K562 (cell line): Measurements from ENCODE around the gene SCFD1. TPM values are rescaled to one million over a fixed set of nuclear protein-coding genes. Genes with fewer than 3 reads are reported as not detected.

Experiments
- ATAC-seq: fragments of 200-7000 bp; cut with Tn5 transposase; 3 replicates; pipeline ENCODE4 v1.9.1; 2020; ENCODE audit warnings: moderate library complexity
- BruUV-seq: library from RNA; stranded (reverse); fragments of 400-500 nt; replicated peaks from 2 replicates; lab custom pipeline; 2021; lab: Mats Ljungman, UMichigan
- CTCF ChIA-PET: fragments of 300-600 bp; formaldehyde crosslinking; extraction: SDS; loops from one replicate; lab custom pipeline; 2021; ENCODE audit warnings: low intra/inter-chr PET ratio; lab: Yijun Ruan, JAX
- POLR2A ChIA-PET: fragments of 300-600, 350-650 bp; sonication (Branson Sonifier 250); formaldehyde crosslinking; extraction: SDS; loops from one replicate; lab custom pipeline; 2021; ENCODE audit warnings: antibody characterized with exemption, inconsistent platforms; lab: Yijun Ruan, JAX
- DNase-seq, 4 experiments: peaks; one replicate each; pipeline versions ENCODE4 v3.0.0 to v3.0.0-alpha.2; 2011 to 2018; ENCODE audit warnings: low spot score in 3 of 4, mixed read lengths in 3 of 4; ENCODE audit errors: extremely low read depth in 1 of 4
- FAIRE-seq: peaks from 2 replicates; lab custom pipeline; 2011; peaks lifted over from hg19 to GRCh38; lab: Jason Lieb, UNC
- H2AFZ ChIP-seq: 2 replicates; pipeline ENCODE4 v1.6.0; 2011; ENCODE audit warnings: low read depth, low read length, control low read depth, inconsistent platforms
- H3K27ac ChIP-seq: fragments of 200-600 bp; 3 replicates; pipeline ENCODE4 v1.8.0; 2011; ENCODE audit warnings: low read depth, mild to moderate bottlenecking, control low read depth, inconsistent platforms, low read length, moderate library complexity, mixed read lengths; ENCODE audit errors: extremely low read depth
- H3K27me3 ChIP-seq, 2 experiments: fragments of 300-600 bp in 1 of 2; 2 replicates in 1 of 2; 3 replicates in 1 of 2; pipeline versions ENCODE4 v1.6.0 to v1.8.0; 2011; ENCODE audit warnings: inconsistent platforms in 2 of 2, low read length in 2 of 2, mild to moderate bottlenecking in 1 of 2, mixed read lengths in 1 of 2, moderate library complexity in 1 of 2; ENCODE audit not compliant: control insufficient read depth in 2 of 2, insufficient read depth in 2 of 2
- H3K36me3 ChIP-seq: fragments of 300-600 bp; 3 replicates; pipeline ENCODE4 v1.8.0; 2011; ENCODE audit warnings: mild to moderate bottlenecking, low read length, inconsistent platforms; ENCODE audit not compliant: control insufficient read depth, insufficient read depth
- H3K4me1 ChIP-seq, 2 experiments: fragments of 200-600 bp in 1 of 2; replicated peaks in 1 of 2; 2 replicates in 1 of 2; 3 replicates in 1 of 2; pipeline versions ENCODE4 v1.5.1 to v1.8.0; 2011; ENCODE audit warnings: inconsistent platforms in 2 of 2, low read length in 2 of 2, mild to moderate bottlenecking in 1 of 2, mixed read lengths in 1 of 2, moderate library complexity in 1 of 2; ENCODE audit not compliant: control insufficient read depth in 2 of 2, insufficient read depth in 2 of 2
- H3K4me2 ChIP-seq: 2 replicates; pipeline ENCODE4 v1.6.1; 2011; ENCODE audit warnings: low read length, control low read depth, inconsistent platforms, mixed read lengths; ENCODE audit not compliant: insufficient read depth
- H3K4me3 ChIP-seq: fragments of 200-600 bp; sonication (generic), shearing (Covaris generic); 2 replicates; pipeline ENCODE4 v1.5.1; 2016; ENCODE audit warnings: control low read depth, inconsistent platforms
- H3K79me2 ChIP-seq: fragments of 200-600 bp; 3 replicates; pipeline ENCODE4 v1.8.0; 2011; ENCODE audit warnings: low read length, inconsistent platforms; ENCODE audit not compliant: control insufficient read depth, insufficient read depth
- H3K9ac ChIP-seq, 2 experiments: 2 replicates each; pipeline versions ENCODE4 v1.6.0 to v1.6.1; 2011; ENCODE audit warnings: low read depth in 2 of 2, low read length in 2 of 2, control low read depth in 1 of 2, inconsistent platforms in 1 of 2, mild to moderate bottlenecking in 1 of 2, mixed read lengths in 1 of 2; ENCODE audit not compliant: insufficient read depth in 1 of 2
- H3K9me1 ChIP-seq: one replicate; pipeline ENCODE4 v1.6.0; 2011; ENCODE audit warnings: inconsistent platforms, mild to moderate bottlenecking, low read length, moderate library complexity; ENCODE audit not compliant: control insufficient read depth, insufficient read depth
- H3K9me3 ChIP-seq: replicated peaks from 2 replicates; pipeline ENCODE4 v1.5.1; 2011; ENCODE audit warnings: low read depth, low read length, inconsistent platforms; ENCODE audit not compliant: control insufficient read depth, insufficient read depth
- H4K20me1 ChIP-seq: replicated peaks from 2 replicates; pipeline ENCODE4 v1.6.1; 2011; ENCODE audit warnings: low read length, inconsistent platforms, mixed read lengths; ENCODE audit not compliant: control insufficient read depth, insufficient read depth
- ELF1 ChIP-seq: fragments of 200-800 bp; sonication (Bioruptor generic); IDR thresholded peaks from 2 replicates; pipeline ENCODE4 v1.6.1; 2016; ENCODE audit warnings: missing genetic modification characterization, missing compliant biosample characterization
- JUNB ChIP-seq: fragments of 450-650 bp; formaldehyde crosslinking; conservative IDR thresholded peaks from 2 replicates; pipeline ENCODE4 v1.4.0; 2020; ENCODE audit warnings: mild to moderate bottlenecking
- MAFF ChIP-seq: IDR thresholded peaks from 2 replicates; pipeline ENCODE4 v1.6.1; 2012; ENCODE audit warnings: low read length, improper control_type of control experiment
- MBD2 ChIP-seq: sonication (generic); IDR thresholded peaks from 2 replicates; pipeline ENCODE4 v1.6.1; 2016; ENCODE audit warnings: low read depth, borderline replicate concordance
- RAD21 ChIP-seq, 2 experiments: fragments of 250-450 bp in 1 of 2; fragments of 450-650 bp in 1 of 2; sonication (Bioruptor Pico) in 1 of 2; formaldehyde crosslinking in 1 of 2; IDR thresholded peaks in 1 of 2; conservative IDR thresholded peaks in 1 of 2; 2 replicates each; pipeline versions ENCODE4 v1.4.0 to v1.8.0; 2020 to 2022; ENCODE audit warnings: mild to moderate bottlenecking in 2 of 2, moderate library complexity in 1 of 2
- WGBS: fragments of 100-300 bp; shearing (Covaris generic); methylation state at CpG from one replicate; pipeline ENCODE4 v1.1.6; 2016; ENCODE audit warnings: low coverage, mixed read lengths; ENCODE audit not compliant: insufficient coverage; ENCODE audit errors: missing lambda C conversion rate; 5-methylcytosine and 5-hydroxymethylcytosine counted together
- in situ Hi-C: fragments of 300-500 bp; cut with MboI; formaldehyde crosslinking; loops from 4 replicates; pipeline ENCODE4 v1.15.0; 2018; ENCODE audit warnings: inconsistent platforms, mixed read lengths
- intact Hi-C: fragments of 100-400 bp; cut with micrococcal nuclease; formaldehyde crosslinking; loops from 2 replicates; pipeline ENCODE4 v1.14.2; 2022
- polyA plus RNA-seq, 8 experiments: library from polyadenylated mRNA; depleted of rRNA in 4 of 8; stranded (reverse) in 5 of 8; unstranded in 3 of 8; fragments of >200 nt; fragmentation: Nextera tagmentation in 2 of 8; fragmentation: Illumina TruSeq in 1 of 8; extraction: Ambion mirVana in 2 of 8; extraction: Trizol in 1 of 8; gene quantifications; 2 replicates each; pipeline versions ENCODE4 v1.2.1 to v1.2.3, GENCODE V29; 2011 to 2014; ENCODE audit warnings: inconsistent platforms in 1 of 8, missing spikeins in 1 of 8
- total RNA-seq, 7 experiments: library from RNA; depleted of rRNA in 6 of 7; stranded (reverse); fragments of >200 nt in 6 of 7; fragmentation: Illumina TruSeq in 2 of 7; extraction: Trizol in 2 of 7; gene quantifications; 2 replicates each; pipeline versions ENCODE4 v1.2.1 to v1.2.3, GENCODE V29; 2011 to 2021; ENCODE audit warnings: low replicate concordance in 1 of 7
- TF ChIP-seq, protein P1 (sequence below), 2 experiments: fragments of 450-650 bp; IDR thresholded peaks; 2 replicates each; pipeline ENCODE4 v1.6.1; 2018; ENCODE audit warnings: mild to moderate bottlenecking in 2 of 2, low read depth in 1 of 2; ENCODE audit not compliant: partially characterized antibody in 2 of 2
- TF ChIP-seq, protein P2 (sequence below), 2 experiments: fragments of 450-650 bp; formaldehyde crosslinking in 1 of 2; IDR thresholded peaks; 2 replicates each; pipeline versions ENCODE4 v1.4.0 to v1.6.1; 2014 to 2020; ENCODE audit warnings: mild to moderate bottlenecking in 2 of 2, borderline replicate concordance in 1 of 2, low read depth in 1 of 2

The SCFD1 gene
- total and polyA plus RNA-seq, 9 of the 15 experiments (the other 6 are each of a cell fraction or from before 2014, with no cell fraction given) = 48.9 to 112 (median 75.2) TPM

DNA sequence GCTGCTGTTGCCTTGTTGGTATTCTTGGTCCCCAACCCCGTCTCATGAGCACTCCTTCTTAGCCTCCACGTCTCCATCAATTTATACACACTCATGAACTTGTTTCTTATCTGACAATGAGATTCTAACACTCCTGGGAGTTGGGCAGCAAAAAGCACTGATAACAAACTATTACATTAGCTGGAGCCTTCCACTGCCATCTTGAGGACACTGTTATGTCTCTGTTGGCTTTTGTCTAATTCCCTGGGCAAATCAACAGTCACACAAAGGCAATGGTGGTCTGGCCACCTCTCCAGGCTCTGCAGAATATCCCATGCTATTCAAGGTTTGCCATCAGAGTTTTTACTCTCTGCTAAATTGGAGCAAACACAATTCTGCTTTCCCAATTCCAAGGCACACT lies 134.5 kb downstream of the SCFD1 start:
- no peak for FAIRE-seq
- Histone ChIP-seq H3K4me2 (no peak overlapping the region), H3K9me3 (no peaks in the 10 kb centered on the region), H3K9me1 (no peaks in the 10 kb centered on the region), H2AFZ (no peak overlapping the region), H3K36me3 (no peaks in the 10 kb centered on the region), H3K9ac (no peak overlapping the region), H4K20me1 (no peaks in the 10 kb centered on the region), H3K4me1 (no peaks in the 10 kb centered on the region), H3K27ac (no peak overlapping the region), H3K79me2 (no peaks in the 10 kb centered on the region), H3K27me3 (0 out of 5 replicates have a peak, but pooled peaks cover 0 to 12% of the 10 kb centered on the region in 2 experiments), H3K4me3 (no peak overlapping the region)
- in situ Hi-C loops = no loop called here
- intact Hi-C loops = no loop called here
- 0% methylated on average over 1 of the region's 2 CpGs for WGBS
- ATAC-seq = peak; percentile 67
- POLR2A ChIA-PET = no interaction called here
- CTCF ChIA-PET = no interaction called here
- no TSS peak for BruUV-seq
- no peak for DNase-seq
- TF ChIP-seq JUNB = no peak
- TF ChIP-seq MBD2 = no peak
- TF ChIP-seq MAFF = no peak
- TF ChIP-seq, protein P1, sequence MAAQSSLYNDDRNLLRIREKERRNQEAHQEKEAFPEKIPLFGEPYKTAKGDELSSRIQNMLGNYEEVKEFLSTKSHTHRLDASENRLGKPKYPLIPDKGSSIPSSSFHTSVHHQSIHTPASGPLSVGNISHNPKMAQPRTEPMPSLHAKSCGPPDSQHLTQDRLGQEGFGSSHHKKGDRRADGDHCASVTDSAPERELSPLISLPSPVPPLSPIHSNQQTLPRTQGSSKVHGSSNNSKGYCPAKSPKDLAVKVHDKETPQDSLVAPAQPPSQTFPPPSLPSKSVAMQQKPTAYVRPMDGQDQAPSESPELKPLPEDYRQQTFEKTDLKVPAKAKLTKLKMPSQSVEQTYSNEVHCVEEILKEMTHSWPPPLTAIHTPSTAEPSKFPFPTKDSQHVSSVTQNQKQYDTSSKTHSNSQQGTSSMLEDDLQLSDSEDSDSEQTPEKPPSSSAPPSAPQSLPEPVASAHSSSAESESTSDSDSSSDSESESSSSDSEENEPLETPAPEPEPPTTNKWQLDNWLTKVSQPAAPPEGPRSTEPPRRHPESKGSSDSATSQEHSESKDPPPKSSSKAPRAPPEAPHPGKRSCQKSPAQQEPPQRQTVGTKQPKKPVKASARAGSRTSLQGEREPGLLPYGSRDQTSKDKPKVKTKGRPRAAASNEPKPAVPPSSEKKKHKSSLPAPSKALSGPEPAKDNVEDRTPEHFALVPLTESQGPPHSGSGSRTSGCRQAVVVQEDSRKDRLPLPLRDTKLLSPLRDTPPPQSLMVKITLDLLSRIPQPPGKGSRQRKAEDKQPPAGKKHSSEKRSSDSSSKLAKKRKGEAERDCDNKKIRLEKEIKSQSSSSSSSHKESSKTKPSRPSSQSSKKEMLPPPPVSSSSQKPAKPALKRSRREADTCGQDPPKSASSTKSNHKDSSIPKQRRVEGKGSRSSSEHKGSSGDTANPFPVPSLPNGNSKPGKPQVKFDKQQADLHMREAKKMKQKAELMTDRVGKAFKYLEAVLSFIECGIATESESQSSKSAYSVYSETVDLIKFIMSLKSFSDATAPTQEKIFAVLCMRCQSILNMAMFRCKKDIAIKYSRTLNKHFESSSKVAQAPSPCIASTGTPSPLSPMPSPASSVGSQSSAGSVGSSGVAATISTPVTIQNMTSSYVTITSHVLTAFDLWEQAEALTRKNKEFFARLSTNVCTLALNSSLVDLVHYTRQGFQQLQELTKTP (IDR thresholded peaks at IDR 0.05; ENCODE audit: low read depth in 1 of 2, partially characterized antibody in 2 of 2) = no peak
- peak in 1 of 2 experiments; percentile 23; a peak in 1 of 4 replicates for TF ChIP-seq RAD21 (CRISPR knock-in tag; conservative IDR thresholded peaks at IDR 0.05 in 1 of 2, IDR thresholded peaks at IDR 0.05 in 1 of 2)
- TF ChIP-seq ELF1 (tag) = no peak
- TF ChIP-seq, protein P2, sequence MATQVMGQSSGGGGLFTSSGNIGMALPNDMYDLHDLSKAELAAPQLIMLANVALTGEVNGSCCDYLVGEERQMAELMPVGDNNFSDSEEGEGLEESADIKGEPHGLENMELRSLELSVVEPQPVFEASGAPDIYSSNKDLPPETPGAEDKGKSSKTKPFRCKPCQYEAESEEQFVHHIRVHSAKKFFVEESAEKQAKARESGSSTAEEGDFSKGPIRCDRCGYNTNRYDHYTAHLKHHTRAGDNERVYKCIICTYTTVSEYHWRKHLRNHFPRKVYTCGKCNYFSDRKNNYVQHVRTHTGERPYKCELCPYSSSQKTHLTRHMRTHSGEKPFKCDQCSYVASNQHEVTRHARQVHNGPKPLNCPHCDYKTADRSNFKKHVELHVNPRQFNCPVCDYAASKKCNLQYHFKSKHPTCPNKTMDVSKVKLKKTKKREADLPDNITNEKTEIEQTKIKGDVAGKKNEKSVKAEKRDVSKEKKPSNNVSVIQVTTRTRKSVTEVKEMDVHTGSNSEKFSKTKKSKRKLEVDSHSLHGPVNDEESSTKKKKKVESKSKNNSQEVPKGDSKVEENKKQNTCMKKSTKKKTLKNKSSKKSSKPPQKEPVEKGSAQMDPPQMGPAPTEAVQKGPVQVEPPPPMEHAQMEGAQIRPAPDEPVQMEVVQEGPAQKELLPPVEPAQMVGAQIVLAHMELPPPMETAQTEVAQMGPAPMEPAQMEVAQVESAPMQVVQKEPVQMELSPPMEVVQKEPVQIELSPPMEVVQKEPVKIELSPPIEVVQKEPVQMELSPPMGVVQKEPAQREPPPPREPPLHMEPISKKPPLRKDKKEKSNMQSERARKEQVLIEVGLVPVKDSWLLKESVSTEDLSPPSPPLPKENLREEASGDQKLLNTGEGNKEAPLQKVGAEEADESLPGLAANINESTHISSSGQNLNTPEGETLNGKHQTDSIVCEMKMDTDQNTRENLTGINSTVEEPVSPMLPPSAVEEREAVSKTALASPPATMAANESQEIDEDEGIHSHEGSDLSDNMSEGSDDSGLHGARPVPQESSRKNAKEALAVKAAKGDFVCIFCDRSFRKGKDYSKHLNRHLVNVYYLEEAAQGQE (IDR thresholded peaks at IDR 0.05; ENCODE audit: borderline replicate concordance) = no peak
- TF ChIP-seq, protein P2 (CRISPR knock-in tag; IDR thresholded peaks at IDR 0.05; ENCODE audit: low read depth) = no peak
